ENCODE data around the gene IL23R.
"Not testable (repeated sequence)": the region's sequence is repeated elsewhere in the genome, so short reads cannot be mapped to it uniquely, and the experiment has no call there.

The IL23R gene

DNA sequence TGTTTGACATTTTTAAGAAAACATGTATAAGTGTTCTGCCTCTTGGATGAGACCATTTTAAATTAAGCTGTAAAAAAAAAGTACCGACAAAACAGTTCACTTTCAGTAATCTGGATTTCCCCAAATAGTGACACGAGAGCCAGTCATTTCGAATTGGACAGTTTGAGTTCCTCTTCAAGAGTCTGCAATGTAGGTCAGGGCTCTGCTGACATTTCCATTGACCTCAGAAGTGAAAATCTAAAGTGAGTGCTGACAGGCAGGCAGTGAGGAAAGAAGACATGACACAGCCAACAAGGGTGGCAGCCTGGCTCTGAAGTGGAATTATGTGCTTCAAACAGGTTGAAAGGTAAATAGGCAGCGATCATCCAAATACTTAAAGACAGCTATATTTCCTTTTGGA is at the start of gene IL23R:
TSS of gene IL23R (plus strand) at position 259 of the 400 bp plus-strand sequence. CDS start 1,667 bp downstream, outside the sequence.
- no peak for DNase-seq (ENCODE audit: low read depth in 1 of 2, low spot score in 1 of 2)

DNA sequence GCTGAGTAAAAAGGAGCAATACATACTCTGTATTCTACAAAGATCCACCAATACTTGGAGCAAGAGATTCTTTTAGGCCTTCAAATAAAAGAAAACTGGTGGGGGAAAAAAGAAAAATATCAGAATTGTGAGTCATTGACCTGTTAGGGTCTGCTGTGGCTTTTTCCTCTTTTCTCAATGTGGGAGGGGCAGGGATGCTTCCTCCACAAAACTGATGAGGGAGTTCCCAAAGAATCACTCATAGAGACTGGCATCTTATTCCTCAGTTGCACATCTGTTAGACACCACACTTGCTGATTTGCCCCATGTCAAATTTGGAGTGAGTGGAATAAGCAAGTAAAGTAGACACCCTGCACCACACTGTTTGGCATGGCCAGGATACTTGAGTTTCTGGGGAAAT is 48.1 kb upstream of the IL23R start:
- no peak for DNase-seq (ENCODE audit: low read depth in 1 of 2, low spot score in 1 of 2)

DNA sequence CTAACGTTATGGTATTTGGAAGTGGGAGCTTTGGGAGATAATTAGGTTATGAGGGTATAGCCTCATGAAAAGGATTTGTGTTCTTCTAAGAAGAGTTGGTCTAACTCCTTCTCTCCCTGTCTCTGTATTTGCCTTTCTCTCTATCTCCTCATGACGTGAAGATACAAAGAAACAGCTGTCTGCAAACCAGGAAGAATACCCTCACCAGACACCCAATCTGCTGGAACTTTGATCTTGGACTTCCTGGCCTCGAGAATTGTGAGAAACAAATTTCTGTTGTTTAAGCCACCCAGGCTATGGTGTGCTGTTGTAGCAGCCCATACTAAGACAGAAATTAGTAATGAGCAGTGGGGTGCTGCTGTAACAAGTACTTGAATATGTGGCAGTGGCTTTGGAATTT is 47.6 kb upstream of the IL23R start:
- no peak for DNase-seq (ENCODE audit: low read depth in 1 of 2, low spot score in 1 of 2)

- DNase-seq (ENCODE audit: low read depth in 1 of 2, low spot score in 1 of 2): no peak
Measured at GRCh38 chr1:67120855-67121619, 45.2 kb upstream of the IL23R start.

- DNase-seq (ENCODE audit: low read depth in 1 of 2, low spot score in 1 of 2): no peak
Measured at GRCh38 chr1:67124455-67124854, 41.8 kb upstream of the IL23R start.

DNA sequence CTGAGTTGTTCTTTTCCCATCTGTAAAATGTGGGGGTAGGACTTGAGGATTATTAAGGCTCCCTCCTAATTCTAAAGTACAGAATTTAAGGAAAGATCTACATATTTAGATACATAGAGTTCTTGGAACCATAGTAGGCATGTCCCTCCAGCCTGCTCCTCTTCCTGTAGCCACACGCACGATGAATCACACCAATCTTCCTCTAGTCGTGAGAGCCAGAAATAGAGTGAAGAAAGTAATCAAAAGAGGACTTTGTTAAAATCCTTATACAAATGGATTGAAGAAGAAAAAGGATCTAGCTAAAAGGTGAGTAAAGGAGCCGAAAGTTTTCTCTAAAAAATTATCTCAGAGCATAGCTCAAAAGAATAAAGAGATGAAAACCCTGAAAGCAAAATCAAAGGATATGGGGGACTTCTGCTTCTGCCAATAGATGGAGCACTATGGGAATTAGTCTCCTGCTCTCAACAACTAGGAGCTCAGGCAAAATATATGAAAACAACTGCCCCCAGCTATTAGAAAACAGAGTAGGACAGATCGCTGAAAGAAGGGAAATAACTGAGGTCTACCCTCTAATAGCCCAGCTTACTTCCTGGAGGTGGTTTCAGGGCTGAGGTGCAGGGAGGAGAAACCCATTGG is 40.0 kb upstream of the IL23R start:
- no peak for DNase-seq (ENCODE audit: low read depth in 1 of 2, low spot score in 1 of 2)

DNA sequence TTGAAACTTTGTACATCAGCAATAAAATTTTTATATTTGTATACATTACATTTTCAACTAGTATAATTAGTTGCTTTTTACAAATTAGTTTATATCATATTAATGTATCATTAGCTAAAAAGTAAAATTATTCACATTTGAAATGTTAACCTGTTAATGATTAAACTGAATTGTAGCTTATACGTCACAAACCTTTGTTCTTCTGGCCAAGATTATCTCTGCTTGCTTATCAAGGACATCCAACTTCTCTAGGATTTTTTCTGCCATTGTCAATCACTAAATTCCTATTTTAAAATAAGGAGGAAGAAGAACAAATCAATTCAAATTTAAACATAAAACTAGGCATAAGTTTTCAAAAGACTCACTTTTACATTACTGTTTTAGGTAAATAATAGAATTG is 39.3 kb upstream of the IL23R start:
- DNase-seq (ENCODE audit: low read depth in 1 of 2, low spot score in 1 of 2): no peak

DNA sequence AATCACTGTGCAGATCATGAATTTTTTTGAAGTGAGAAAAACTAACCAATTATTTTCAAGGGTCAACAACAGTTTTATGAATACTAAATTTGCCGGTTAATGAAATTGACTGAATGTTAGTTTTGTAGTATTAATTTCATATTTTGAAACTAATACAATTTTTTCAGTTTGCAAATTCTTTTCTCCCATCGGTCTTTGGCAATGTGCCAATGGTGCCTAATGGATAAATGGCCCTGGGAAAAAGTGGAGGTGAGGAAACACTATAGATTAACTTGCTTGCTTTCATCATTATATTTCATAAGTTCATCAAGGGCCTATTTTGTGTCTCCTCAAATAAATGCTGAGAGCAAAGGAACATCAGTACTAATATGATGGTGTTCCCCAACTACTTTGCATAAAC is 35.6 kb upstream of the IL23R start:
- DNase-seq (ENCODE audit: low read depth in 1 of 2, low spot score in 1 of 2): no peak

GRCh38 chr1:67133177-67133576 is 33.1 kb upstream of the IL23R start:
- no peak for DNase-seq (ENCODE audit: low read depth in 1 of 2, low spot score in 1 of 2)

DNA sequence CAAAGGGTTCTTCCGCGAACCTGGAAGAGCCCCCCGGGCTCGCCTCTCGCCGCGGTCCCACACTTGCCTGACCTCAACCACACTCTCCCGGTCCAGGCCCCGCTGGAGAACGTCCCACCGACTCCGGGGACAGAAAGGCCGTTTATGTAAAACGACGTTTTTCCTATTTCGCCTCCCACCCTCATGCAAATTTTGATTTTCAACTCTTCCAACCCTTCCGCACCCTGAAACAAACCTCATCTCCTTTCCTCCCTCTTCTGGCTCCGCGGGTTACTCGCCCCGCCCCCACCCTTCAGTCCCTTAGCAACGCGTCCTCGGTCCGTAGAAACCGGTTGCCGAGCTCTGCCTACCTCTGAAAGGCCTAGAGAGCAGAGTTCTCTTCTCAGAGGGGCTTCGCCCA is 31.6 kb upstream of the IL23R start, which contains the start of gene C1orf141:
TSS of gene C1orf141 (minus strand) at position 276 of the 400 bp plus-strand sequence. CDS start 7,730 bp downstream, outside the sequence.
- DNase-seq (ENCODE audit: low read depth in 1 of 2, low spot score in 1 of 2): no peak

GRCh38 chr1:67135354-67135753 is 30.9 kb upstream of the IL23R start:
- DNase-seq (ENCODE audit: low read depth in 1 of 2, low spot score in 1 of 2): no peak

DNA sequence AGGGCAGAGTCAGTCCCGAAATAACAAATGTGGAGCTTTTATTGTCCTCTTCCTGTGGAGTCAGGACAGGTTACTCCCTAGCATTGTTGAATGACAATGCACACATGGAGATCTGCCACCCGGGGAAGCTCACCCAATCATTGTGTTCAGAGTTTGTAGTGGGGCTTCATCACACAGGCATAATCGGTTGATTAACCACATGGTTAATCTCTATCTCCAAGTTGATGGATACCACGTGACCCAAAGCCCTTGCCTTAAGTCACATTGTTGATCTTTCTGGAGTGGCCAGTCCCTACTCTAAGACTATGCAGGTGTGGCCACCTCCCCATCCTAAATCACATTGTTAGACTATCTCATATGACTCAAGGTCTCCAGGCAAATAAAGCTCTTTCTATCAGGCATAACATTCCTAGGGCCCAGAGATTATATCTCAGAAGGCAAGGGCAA is 28.9 kb upstream of the IL23R start:
- DNase-seq (ENCODE audit: low read depth in 1 of 2, low spot score in 1 of 2): no peak

DNA sequence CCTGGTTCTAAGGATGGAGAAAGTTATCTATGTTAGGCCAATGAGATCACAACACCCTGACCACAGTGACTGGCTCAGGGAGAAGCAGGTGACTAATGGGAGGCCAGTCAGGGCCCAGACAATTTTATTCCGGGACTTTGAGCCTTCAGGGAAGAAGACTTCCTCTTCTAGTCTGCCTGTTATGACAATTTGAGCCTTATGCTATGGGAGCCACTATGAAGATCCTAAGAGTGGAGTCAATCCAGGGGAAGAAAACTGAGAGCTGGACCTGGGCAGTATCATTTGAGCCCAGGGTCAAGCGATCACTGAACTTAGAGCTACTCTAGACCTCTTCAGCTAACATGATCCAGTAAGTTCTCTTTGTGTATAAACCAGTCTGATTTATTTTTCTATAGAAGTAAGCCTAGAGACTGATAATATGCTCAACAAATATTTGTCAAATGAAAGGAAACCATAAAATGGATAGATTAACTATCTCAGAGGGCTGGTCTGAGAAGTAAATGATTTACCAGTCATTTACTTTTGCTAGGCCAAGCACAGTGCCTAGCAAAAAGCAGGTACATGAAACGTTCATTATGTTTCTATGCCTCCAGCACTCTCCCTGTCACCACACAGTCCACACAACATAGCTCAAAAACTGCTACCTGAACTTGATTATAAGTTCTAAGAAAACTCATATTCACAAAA is 27.3 kb upstream of the IL23R start:
- DNase-seq (ENCODE audit: low read depth in 1 of 2, low spot score in 1 of 2): no peak

DNA sequence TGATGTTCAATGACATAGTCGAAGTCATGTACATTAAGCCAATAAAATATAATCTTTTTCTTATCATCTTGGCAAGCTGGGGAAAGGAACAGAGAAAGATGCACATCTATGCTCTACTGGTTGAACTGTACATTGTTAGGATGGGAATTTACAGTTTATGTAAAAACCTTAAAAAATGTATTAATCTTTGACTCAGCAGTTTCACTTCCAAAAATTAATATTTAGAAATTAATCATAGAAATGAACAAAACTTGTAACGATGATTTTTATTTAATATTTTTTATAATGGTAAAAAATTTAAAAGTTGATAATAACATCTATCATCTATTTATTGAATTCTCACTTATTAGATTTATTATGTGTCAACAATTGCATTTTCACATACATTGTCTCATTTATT is 25.8 kb upstream of the IL23R start:
- DNase-seq (ENCODE audit: low read depth in 1 of 2, low spot score in 1 of 2): no peak

- DNase-seq (ENCODE audit: low read depth in 1 of 2, low spot score in 1 of 2): not testable (repeated sequence)
Measured at GRCh38 chr1:67141832-67142231, 24.4 kb upstream of the IL23R start.

DNA sequence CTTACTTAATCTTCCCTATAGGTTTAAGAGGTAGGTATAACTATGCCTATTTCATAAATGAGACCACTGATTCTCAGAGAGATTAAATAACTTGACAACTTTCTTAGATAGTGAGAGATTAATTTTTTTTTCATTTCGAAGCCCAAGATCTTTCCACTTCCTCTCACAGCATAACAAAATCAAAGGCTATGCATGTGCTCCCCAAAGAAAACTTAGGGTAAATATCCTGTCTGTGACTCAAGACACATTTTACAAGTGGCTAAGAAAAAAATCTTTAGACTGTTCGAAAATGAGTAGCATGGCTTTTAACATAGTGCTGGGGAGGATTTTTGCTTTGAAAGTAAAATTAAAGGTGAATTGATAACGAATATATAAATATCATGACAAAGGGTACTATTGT is 23.3 kb upstream of the IL23R start:
- no peak for DNase-seq (ENCODE audit: low read depth in 1 of 2, low spot score in 1 of 2)

- no peak for DNase-seq (ENCODE audit: low read depth in 1 of 2, low spot score in 1 of 2)
Measured at GRCh38 chr1:67143966-67144365, 22.3 kb upstream of the IL23R start.

GRCh38 chr1:67144696-67145095 is 21.6 kb upstream of the IL23R start:
- no peak for DNase-seq (ENCODE audit: low read depth in 1 of 2, low spot score in 1 of 2)

- DNase-seq (ENCODE audit: low read depth in 1 of 2, low spot score in 1 of 2): no peak
Measured at GRCh38 chr1:67146101-67146500, 20.2 kb upstream of the IL23R start.

DNA sequence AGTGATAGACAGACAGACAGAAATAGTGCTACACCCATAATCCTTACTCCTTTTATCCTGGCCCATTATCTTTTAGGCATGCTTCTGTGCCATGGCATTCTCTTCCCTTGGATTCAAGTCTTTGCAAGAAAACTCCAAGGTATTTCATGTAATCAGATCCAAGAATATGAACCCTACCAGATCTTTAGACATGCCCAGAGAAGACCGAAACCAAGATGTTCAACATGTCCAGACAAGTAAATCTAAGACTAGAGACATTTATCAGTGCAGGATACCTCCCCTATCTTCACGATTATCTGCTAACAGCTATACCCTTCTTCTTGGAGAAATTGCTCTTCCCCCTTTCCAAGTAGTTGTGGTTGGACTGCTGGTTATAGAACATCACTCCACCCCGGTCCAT is 19.7 kb upstream of the IL23R start:
- DNase-seq (ENCODE audit: low read depth in 1 of 2, low spot score in 1 of 2): no peak

- DNase-seq (ENCODE audit: low read depth in 1 of 2, low spot score in 1 of 2): not testable (repeated sequence)
Measured at GRCh38 chr1:67147973-67148372, 18.3 kb upstream of the IL23R start.
